ENCODE data around the gene RPTN.

GRCh38 chr1:152168535-152168868 is 9.5 kb upstream of the RPTN start:
- TF ChIP-seq GATA2 (IDR thresholded peaks at IDR 0.05; ENCODE audit: low read depth, low read length) = no peak
- no peak for TF ChIP-seq GATA3 (IDR thresholded peaks at IDR 0.05; ENCODE audit: low read depth, low read length)
